K562 (cell line): ENCODE data around the gene SCMH1. TPM values are rescaled to one million over a fixed set of nuclear protein-coding genes. Genes with fewer than 3 reads are reported as not detected.

Source experiments
- ARID2 ChIP-seq: fragments of 450-650 bp; IDR thresholded peaks from 2 replicates; pipeline ENCODE4 v1.6.1; 2017; ENCODE audit warnings: antibody characterized with exemption, mild to moderate bottlenecking
- CREM ChIP-seq: IDR thresholded peaks from 2 replicates; pipeline ENCODE4 v1.6.1; 2014; ENCODE audit warnings: antibody characterized with exemption, low read depth
- CSDE1 ChIP-seq, 2 experiments: fragments of 450-650 bp; IDR thresholded peaks; 2 replicates each; pipeline ENCODE4 v1.6.1; 2016; ENCODE audit warnings: mild to moderate bottlenecking in 1 of 2
- ELF4 ChIP-seq: fragments of 450-650 bp; formaldehyde crosslinking; IDR thresholded peaks from 2 replicates; pipeline ENCODE4 v1.4.0; 2022; ENCODE audit warnings: missing genetic modification characterization
- FOXK1 ChIP-seq: sonication (generic); formaldehyde crosslinking; IDR thresholded peaks from 2 replicates; pipeline ENCODE4 v1.8.0; 2022; ENCODE audit warnings: missing genetic modification reagents, mild to moderate bottlenecking, borderline replicate concordance
- FOXK2 ChIP-seq, 2 experiments: fragments of 450-650 bp; IDR thresholded peaks in 1 of 2; conservative IDR thresholded peaks in 1 of 2; 2 replicates each; pipeline ENCODE4 v1.6.1; 2016; ENCODE audit warnings: low read depth in 2 of 2, mild to moderate bottlenecking in 1 of 2
- KLF10 ChIP-seq: fragments of 250-450 bp; sonication (Bioruptor Pico); IDR thresholded peaks from 2 replicates; pipeline ENCODE4 v1.6.1; 2021; ENCODE audit warnings: matching md5 sums
- MYBL2 ChIP-seq, 2 experiments: fragments of 450-650 bp in 1 of 2; sonication (generic) in 1 of 2; formaldehyde crosslinking in 1 of 2; IDR thresholded peaks; 2 replicates each; pipeline versions ENCODE4 v1.6.1 to v1.8.1; 2017 to 2022; ENCODE audit warnings: borderline replicate concordance in 1 of 2, inconsistent platforms in 1 of 2, low read depth in 1 of 2, mild to moderate bottlenecking in 1 of 2, missing genetic modification reagents in 1 of 2, moderate library complexity in 1 of 2
- NCOA6 ChIP-seq: fragments of 450-650 bp; IDR thresholded peaks from 2 replicates; pipeline ENCODE4 v1.6.1; 2017; ENCODE audit warnings: mild to moderate bottlenecking
- NFYB ChIP-seq: IDR thresholded peaks from 2 replicates; pipeline ENCODE4 v1.6.1; 2011; ENCODE audit warnings: mild to moderate bottlenecking, moderate library complexity; ENCODE audit not compliant: insufficient read length; ENCODE audit errors: extremely low read depth
- ZBTB17 ChIP-seq: fragments of 450-650 bp; formaldehyde crosslinking; IDR thresholded peaks from 2 replicates; pipeline ENCODE4 v1.4.0; 2020; ENCODE audit warnings: mild to moderate bottlenecking
- ZNF551 ChIP-seq: fragments of 250-450 bp; sonication (Bioruptor Pico); IDR thresholded peaks from 2 replicates; pipeline ENCODE4 v1.5.0; 2021; ENCODE audit warnings: mild to moderate bottlenecking, moderate library complexity
- ZNF644 ChIP-seq: fragments of 200-800 bp; sonication (Bioruptor generic); IDR thresholded peaks from 2 replicates; pipeline ENCODE4 v1.6.1; 2016; ENCODE audit warnings: low read depth, missing genetic modification characterization, missing compliant biosample characterization
- polyA plus RNA-seq, 8 experiments: library from polyadenylated mRNA; depleted of rRNA in 4 of 8; stranded (reverse) in 5 of 8; unstranded in 3 of 8; fragments of >200 nt; fragmentation: Nextera tagmentation in 2 of 8; fragmentation: Illumina TruSeq in 1 of 8; extraction: Ambion mirVana in 2 of 8; extraction: Trizol in 1 of 8; gene quantifications; 2 replicates each; pipeline versions ENCODE4 v1.2.1 to v1.2.3, GENCODE V29; 2011 to 2014; ENCODE audit warnings: inconsistent platforms in 1 of 8, missing spikeins in 1 of 8
- total RNA-seq, 7 experiments: library from RNA; depleted of rRNA in 6 of 7; stranded (reverse); fragments of >200 nt in 6 of 7; fragmentation: Illumina TruSeq in 2 of 7; extraction: Trizol in 2 of 7; gene quantifications; 2 replicates each; pipeline versions ENCODE4 v1.2.1 to v1.2.3, GENCODE V29; 2011 to 2021; ENCODE audit warnings: low replicate concordance in 1 of 7
- TF ChIP-seq, protein P1 (sequence below): fragments of 250-450 bp; sonication (Bioruptor Pico); IDR thresholded peaks from 2 replicates; pipeline ENCODE4 v1.8.0; 2022; ENCODE audit warnings: inconsistent platforms
- TF ChIP-seq, protein P2 (sequence below): fragments of 200-800 bp; sonication (Bioruptor generic); IDR thresholded peaks from 2 replicates; pipeline ENCODE4 v1.6.1; 2017; ENCODE audit warnings: missing genetic modification characterization, missing compliant biosample characterization
- TF ChIP-seq, protein P3 (sequence below): fragments of 250-450 bp; sonication (Bioruptor Pico); IDR thresholded peaks from 2 replicates; pipeline ENCODE4 v1.8.0; 2021; ENCODE audit warnings: mild to moderate bottlenecking, moderate library complexity
- TF ChIP-seq, protein P4 (sequence below): fragments of 450-650 bp; IDR thresholded peaks from 2 replicates; pipeline ENCODE4 v1.6.1; 2016; ENCODE audit warnings: antibody characterized with exemption

SCMH1 gene
- total and polyA plus RNA-seq, 9 of the 15 experiments (the other 6 are each of a cell fraction or from before 2014, with no cell fraction given), result 8.5 to 37.0 (median 26.8) TPM

DNA sequence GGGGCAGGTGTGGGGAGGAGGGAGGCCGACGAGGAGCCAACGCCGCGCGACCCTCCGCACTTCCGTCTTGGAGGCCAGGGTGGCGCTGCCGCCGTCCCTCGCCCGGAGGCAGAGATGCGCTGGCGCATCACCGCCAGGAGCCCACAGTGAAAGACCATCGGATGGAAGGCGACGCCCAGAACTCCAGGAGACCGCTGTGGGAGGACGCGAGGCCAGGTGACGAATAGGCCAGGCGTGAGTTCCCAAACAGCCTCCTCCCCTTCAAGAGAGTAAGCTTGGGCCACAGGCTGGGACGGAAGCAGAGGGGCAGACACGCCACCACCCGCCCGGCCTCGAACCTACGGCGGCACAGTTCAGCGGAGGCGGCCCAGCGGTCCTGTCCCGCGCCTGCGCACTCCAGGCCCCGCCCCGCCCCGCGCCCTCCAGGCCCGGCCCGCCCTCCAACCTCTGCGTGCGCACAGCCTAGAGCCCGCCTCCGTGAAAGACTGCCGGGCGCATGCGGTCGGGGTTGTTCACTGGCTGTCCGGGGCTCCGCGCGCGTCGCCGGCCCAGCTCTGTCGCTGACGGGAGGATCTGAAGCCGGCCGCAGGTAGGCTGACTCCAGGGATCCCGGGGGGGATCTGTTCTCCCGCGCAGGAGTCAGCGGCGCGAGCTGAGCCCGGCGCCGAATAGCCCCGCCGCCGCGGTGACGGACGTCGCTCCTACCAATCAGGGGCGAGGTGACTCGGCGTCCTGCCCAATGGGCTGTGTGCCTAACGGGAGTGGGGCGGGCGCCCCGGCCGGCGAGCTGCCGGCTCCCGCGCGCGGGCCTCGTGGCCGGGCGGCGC, 262.7 kb downstream of the SCMH1 start, which contains the start of gene CTPS1 (continued):
- TF ChIP-seq, protein P1, sequence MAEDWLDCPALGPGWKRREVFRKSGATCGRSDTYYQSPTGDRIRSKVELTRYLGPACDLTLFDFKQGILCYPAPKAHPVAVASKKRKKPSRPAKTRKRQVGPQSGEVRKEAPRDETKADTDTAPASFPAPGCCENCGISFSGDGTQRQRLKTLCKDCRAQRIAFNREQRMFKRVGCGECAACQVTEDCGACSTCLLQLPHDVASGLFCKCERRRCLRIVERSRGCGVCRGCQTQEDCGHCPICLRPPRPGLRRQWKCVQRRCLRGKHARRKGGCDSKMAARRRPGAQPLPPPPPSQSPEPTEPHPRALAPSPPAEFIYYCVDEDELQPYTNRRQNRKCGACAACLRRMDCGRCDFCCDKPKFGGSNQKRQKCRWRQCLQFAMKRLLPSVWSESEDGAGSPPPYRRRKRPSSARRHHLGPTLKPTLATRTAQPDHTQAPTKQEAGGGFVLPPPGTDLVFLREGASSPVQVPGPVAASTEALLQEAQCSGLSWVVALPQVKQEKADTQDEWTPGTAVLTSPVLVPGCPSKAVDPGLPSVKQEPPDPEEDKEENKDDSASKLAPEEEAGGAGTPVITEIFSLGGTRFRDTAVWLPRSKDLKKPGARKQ (CRISPR knock-in tag), result no peak
- TF ChIP-seq FOXK2 (conservative IDR thresholded peaks at IDR 0.05 in 1 of 2, IDR thresholded peaks at IDR 0.05 in 1 of 2; ENCODE audit: low read depth in 2 of 2) (no peak), CSDE1 (IDR thresholded peaks at IDR 0.05) (no peak), ZNF644 (tag) (no peak), NFYB (peak; percentile 95), MYBL2 (IDR thresholded peaks at IDR 0.05; ENCODE audit: low read depth) (no peak), MYBL2 (CRISPR knock-in tag; IDR thresholded peaks at IDR 0.05; ENCODE audit: borderline replicate concordance) (no peak), ZNF551 (CRISPR knock-in tag) (no peak), CREM (peak; percentile 69), ARID2 (no peak), FOXK1 (CRISPR knock-in tag) (no peak), ZBTB17 (CRISPR knock-in tag) (no peak), ELF4 (no peak), NCOA6 (no peak), KLF10 (no peak)
- TF ChIP-seq, protein P2, sequence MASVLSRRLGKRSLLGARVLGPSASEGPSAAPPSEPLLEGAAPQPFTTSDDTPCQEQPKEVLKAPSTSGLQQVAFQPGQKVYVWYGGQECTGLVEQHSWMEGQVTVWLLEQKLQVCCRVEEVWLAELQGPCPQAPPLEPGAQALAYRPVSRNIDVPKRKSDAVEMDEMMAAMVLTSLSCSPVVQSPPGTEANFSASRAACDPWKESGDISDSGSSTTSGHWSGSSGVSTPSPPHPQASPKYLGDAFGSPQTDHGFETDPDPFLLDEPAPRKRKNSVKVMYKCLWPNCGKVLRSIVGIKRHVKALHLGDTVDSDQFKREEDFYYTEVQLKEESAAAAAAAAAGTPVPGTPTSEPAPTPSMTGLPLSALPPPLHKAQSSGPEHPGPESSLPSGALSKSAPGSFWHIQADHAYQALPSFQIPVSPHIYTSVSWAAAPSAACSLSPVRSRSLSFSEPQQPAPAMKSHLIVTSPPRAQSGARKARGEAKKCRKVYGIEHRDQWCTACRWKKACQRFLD (CRISPR knock-in tag), result no peak; the same call in 1 of the 2 replicates
- TF ChIP-seq, protein P3, sequence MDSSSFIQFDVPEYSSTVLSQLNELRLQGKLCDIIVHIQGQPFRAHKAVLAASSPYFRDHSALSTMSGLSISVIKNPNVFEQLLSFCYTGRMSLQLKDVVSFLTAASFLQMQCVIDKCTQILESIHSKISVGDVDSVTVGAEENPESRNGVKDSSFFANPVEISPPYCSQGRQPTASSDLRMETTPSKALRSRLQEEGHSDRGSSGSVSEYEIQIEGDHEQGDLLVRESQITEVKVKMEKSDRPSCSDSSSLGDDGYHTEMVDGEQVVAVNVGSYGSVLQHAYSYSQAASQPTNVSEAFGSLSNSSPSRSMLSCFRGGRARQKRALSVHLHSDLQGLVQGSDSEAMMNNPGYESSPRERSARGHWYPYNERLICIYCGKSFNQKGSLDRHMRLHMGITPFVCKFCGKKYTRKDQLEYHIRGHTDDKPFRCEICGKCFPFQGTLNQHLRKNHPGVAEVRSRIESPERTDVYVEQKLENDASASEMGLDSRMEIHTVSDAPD (CRISPR knock-in tag), result no peak
- TF ChIP-seq, protein P4, sequence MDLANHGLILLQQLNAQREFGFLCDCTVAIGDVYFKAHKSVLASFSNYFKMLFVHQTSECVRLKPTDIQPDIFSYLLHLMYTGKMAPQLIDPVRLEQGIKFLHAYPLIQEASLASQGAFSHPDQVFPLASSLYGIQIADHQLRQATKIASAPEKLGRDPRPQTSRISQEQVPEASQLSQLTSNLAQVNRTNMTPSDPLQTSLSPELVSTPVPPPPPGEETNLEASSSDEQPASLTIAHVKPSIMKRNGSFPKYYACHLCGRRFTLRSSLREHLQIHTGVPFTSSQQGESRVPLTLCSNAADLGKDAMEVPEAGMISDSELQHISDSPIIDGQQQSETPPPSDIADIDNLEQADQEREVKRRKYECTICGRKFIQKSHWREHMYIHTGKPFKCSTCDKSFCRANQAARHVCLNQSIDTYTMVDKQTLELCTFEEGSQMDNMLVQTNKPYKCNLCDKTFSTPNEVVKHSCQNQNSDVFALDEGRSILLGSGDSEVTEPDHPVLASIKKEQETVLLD, result peak; percentile 76; the same call in 1 of the 2 replicates
